Smooth muscle cell (in vitro differentiated cells): Measurements from ENCODE around the gene HEXD. TPM values are rescaled to one million over a fixed set of nuclear protein-coding genes. Genes with fewer than 3 reads are reported as not detected.

Source experiments
- DNase-seq: peaks from one replicate; lab custom pipeline; 2025; ENCODE audit not compliant: unreplicated experiment; lab: John Stamatoyannopoulos, UW
- H2AFZ ChIP-seq: fragments of 200-600 bp; sonication (generic); 2 replicates; pipeline ENCODE4 v1.6.0; 2016; ENCODE audit warnings: antibody characterized with exemption, low read depth, mild to moderate bottlenecking
- H3F3A ChIP-seq: fragments of 200-600 bp; sonication (generic); 2 replicates; pipeline ENCODE4 v1.6.0; 2017; ENCODE audit warnings: antibody characterized with exemption, low read depth
- H3K27ac ChIP-seq: fragments of 200-600 bp; sonication (generic); 2 replicates; pipeline ENCODE4 v1.5.1; 2016; ENCODE audit warnings: low read depth, mild to moderate bottlenecking
- H3K27me3 ChIP-seq: fragments of 200-600 bp; sonication (generic); 2 replicates; pipeline ENCODE4 v1.6.1; 2016; ENCODE audit warnings: low read depth, mild to moderate bottlenecking
- H3K36me3 ChIP-seq: fragments of 200-600 bp; sonication (generic); 2 replicates; pipeline ENCODE4 v1.5.1; 2016; ENCODE audit warnings: low read depth
- H3K4me1 ChIP-seq: fragments of 200-600 bp; sonication (generic); 2 replicates; pipeline ENCODE4 v1.5.1; 2016; ENCODE audit warnings: low read depth
- H3K4me2 ChIP-seq: fragments of 200-600 bp; sonication (generic); 2 replicates; pipeline ENCODE4 v1.6.0; 2016; ENCODE audit warnings: mild to moderate bottlenecking
- H3K4me3 ChIP-seq: fragments of 200-600 bp; sonication (generic); 2 replicates; pipeline ENCODE4 v1.5.1; 2016; ENCODE audit warnings: mild to moderate bottlenecking
- H3K79me2 ChIP-seq: fragments of 200-600 bp; sonication (generic); 2 replicates; pipeline ENCODE4 v1.6.0; 2016; ENCODE audit warnings: low read depth, mild to moderate bottlenecking
- H3K9ac ChIP-seq: fragments of 200-600 bp; sonication (generic); 2 replicates; pipeline ENCODE4 v1.6.0; 2016; ENCODE audit warnings: low read depth
- H3K9me3 ChIP-seq: fragments of 200-600 bp; sonication (generic); replicated peaks from 2 replicates; pipeline ENCODE4 v1.5.1; 2016; ENCODE audit warnings: low read depth
- H4K20me1 ChIP-seq: fragments of 200-600 bp; sonication (generic); 2 replicates; pipeline ENCODE4 v1.6.0; 2016; ENCODE audit warnings: low read depth
- WGBS: methylation state at CpG from one replicate; pipeline ENCODE4 v1.1.7; 2016; ENCODE audit warnings: low lambda C conversion rate; 5-methylcytosine and 5-hydroxymethylcytosine counted together
- polyA plus RNA-seq: library from polyadenylated mRNA; unstranded; fragments of >200 nt; fragmentation: Nextera tagmentation; extraction: Ambion mirVana; gene quantifications from 2 replicates; pipeline ENCODE4 v1.2.1, GENCODE V29; 2016
- total RNA-seq: library from RNA; depleted of rRNA; stranded (reverse); fragments of >200 nt; gene quantifications from 2 replicates; pipeline ENCODE4 v1.2.3, GENCODE V29; 2014
- TF ChIP-seq, protein P1 (sequence below): fragments of 200-600 bp; sonication (generic); IDR thresholded peaks from 2 replicates; pipeline ENCODE4 v1.5.1; 2017; ENCODE audit warnings: borderline replicate concordance, mild to moderate bottlenecking, antibody characterized with exemption; ENCODE audit not compliant: insufficient read depth, poor library complexity, severe bottlenecking

HEXD gene
- total and polyA plus RNA-seq, 2 experiments from 2014 or later: 1.5 to 9.2 TPM

DNA sequence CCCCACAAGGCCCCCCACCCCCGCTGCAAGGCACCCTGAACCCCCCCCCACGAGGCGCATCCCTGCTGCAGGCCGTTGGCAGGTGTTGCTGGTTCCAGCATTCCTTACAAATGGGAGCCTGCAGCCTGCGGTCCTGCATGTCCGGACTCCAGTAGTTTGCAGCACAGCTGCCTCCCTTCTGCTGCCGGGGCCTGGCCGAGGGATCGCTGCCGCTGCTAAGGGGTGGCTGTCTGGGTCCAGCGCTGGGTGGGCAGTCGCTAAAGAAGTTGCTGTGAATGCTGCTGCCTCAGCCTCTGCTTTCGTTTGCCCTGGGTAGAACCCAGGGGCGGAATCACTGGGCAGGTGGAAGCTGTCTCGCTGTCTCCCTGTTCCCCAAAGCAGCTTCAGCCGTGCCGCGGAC lies 34.7 kb upstream of the HEXD start:
- H3F3A ChIP-seq: no peaks in the 10 kb centered on the region
- H3K9ac ChIP-seq: no peak overlapping the region
- H3K79me2 ChIP-seq: no peaks in the 10 kb centered on the region
- peaks cover 6% of the 10 kb centered on the region for H3K4me1 ChIP-seq
- 80% methylated on average over 18 of the region's 18 CpGs for WGBS
- H3K36me3 ChIP-seq: no peaks in the 10 kb centered on the region
- no peak for DNase-seq
- H3K9me3 ChIP-seq: no peaks in the 10 kb centered on the region
- no peak overlapping the region for H2AFZ ChIP-seq
- H3K27ac ChIP-seq: no peak overlapping the region
- no peak overlapping the region for H3K4me2 ChIP-seq
- no peak overlapping the region for H3K4me3 ChIP-seq
- H4K20me1 ChIP-seq: no peaks in the 10 kb centered on the region
- TF ChIP-seq, protein P1, sequence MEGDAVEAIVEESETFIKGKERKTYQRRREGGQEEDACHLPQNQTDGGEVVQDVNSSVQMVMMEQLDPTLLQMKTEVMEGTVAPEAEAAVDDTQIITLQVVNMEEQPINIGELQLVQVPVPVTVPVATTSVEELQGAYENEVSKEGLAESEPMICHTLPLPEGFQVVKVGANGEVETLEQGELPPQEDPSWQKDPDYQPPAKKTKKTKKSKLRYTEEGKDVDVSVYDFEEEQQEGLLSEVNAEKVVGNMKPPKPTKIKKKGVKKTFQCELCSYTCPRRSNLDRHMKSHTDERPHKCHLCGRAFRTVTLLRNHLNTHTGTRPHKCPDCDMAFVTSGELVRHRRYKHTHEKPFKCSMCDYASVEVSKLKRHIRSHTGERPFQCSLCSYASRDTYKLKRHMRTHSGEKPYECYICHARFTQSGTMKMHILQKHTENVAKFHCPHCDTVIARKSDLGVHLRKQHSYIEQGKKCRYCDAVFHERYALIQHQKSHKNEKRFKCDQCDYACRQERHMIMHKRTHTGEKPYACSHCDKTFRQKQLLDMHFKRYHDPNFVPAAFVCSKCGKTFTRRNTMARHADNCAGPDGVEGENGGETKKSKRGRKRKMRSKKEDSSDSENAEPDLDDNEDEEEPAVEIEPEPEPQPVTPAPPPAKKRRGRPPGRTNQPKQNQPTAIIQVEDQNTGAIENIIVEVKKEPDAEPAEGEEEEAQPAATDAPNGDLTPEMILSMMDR: no peak
- no peaks in the 10 kb centered on the region for H3K27me3 ChIP-seq

DNA sequence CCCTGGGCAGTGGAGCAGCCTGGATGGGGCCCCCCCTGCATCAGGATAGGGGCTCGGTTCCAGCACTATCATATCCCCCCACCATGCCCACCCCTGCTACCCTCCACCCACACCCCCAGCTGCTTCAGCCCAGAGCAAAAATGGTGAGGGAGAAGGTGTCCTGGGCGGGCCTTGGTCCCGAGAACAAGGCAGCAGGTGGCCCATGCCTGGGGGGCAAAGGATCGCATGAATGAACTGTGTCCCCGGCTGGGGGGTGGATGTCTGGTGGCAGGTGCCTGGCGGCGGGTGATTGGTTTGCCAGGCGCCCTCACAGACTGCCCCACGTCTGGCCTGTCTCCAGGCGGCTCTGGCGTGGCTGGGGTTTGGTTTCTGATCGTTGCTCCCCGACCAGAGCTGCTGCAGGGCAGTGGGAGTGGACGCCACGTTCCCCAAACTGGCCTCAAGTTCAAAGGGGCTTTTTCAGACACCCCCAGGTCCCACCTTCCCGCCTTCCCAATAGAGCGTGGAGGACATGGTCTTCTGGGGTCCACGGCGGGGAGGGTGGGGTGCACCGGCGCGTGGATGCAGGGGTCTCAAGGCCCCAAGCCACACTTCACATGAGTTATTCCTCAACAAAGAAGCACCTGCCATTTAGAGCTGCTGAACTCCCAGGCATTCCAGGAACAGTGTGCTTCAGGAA lies 34.0 kb upstream of the HEXD start:
- Histone ChIP-seq H3K27me3 (no peaks in the 10 kb centered on the region), H3K4me2 (no peak overlapping the region)
- TF ChIP-seq, protein P1: no peak

DNA sequence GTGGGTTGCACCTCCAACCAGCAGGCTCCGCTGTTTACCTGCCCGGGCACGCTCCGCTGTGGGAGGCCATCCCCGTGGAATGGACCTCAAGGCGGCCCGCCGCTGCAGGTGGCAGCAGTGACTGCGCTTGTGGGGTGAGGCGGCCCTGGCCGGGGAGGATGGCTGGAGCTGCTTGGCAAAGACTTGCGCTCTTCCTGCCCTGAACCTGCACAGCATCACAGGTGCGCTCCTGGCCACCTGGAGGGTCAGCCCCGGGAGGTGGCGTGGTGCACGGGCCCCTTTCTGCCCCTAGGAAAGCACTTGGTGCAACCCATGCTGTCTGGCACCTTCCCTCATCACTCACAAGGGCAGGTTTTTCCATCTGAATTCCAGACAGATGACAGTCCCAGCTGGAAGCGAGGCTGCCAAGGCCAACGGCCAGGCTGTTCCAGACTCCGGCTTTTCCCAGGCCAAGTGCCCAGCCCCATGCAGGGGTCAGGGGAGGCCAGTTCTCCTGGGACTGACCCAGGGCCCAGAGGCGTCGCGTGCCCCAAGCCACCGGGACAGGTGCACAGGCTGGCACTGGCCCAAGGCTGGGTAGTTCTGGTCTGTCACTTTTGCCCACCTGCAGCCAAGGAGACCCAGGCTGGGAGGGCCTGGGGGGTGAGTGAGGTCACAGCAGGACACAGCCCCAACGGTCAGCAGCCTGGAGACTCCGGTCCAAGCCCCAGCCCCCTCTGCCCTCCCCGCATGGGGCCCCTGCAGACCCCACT lies 33.2 kb upstream of the HEXD start:
- Histone ChIP-seq H3K27ac (no peak overlapping the region), H3K79me2 (no peaks in the 10 kb centered on the region), H3K36me3 (no peaks in the 10 kb centered on the region), H3F3A (no peaks in the 10 kb centered on the region), H3K9ac (no peak overlapping the region), H3K27me3 (no peaks in the 10 kb centered on the region), H3K4me1 (peaks cover 6% of the 10 kb centered on the region), H4K20me1 (no peaks in the 10 kb centered on the region), H2AFZ (no peak overlapping the region), H3K4me3 (no peak overlapping the region), H3K4me2 (no peak overlapping the region), H3K9me3 (no peaks in the 10 kb centered on the region)
- 71% methylated on average over 25 of the region's 26 CpGs for WGBS
- TF ChIP-seq, protein P1: no peak
- DNase-seq: no peak

More for the DNA sequence above, 34.0 kb upstream of the HEXD start:
- Histone ChIP-seq H3F3A (no peaks in the 10 kb centered on the region), H3K4me3 (no peak overlapping the region), H3K9me3 (no peaks in the 10 kb centered on the region), H3K9ac (no peak overlapping the region), H2AFZ (no peak overlapping the region), H3K79me2 (no peaks in the 10 kb centered on the region), H3K27ac (no peak overlapping the region), H3K36me3 (no peaks in the 10 kb centered on the region), H4K20me1 (no peaks in the 10 kb centered on the region), H3K4me1 (peaks cover 6% of the 10 kb centered on the region)
- 88% methylated on average over 18 of the region's 22 CpGs for WGBS
- DNase-seq: no peak
